A204.1 (cell line): ENCODE results near the gene TMEM163.
"Not testable (repeated sequence)": the region's sequence is repeated elsewhere in the genome, so short reads cannot be mapped to it uniquely, and the experiment has no call there.

Experiments used
- FAIRE-seq: peaks from 2 replicates; lab custom pipeline; 2012; peaks lifted over from hg19 to GRCh38; lab: Jason Lieb, UNC

The TMEM163 gene

GRCh38 chr2:134610871-134611270 is 107.9 kb downstream of the TMEM163 start:
- no peak for FAIRE-seq

DNA sequence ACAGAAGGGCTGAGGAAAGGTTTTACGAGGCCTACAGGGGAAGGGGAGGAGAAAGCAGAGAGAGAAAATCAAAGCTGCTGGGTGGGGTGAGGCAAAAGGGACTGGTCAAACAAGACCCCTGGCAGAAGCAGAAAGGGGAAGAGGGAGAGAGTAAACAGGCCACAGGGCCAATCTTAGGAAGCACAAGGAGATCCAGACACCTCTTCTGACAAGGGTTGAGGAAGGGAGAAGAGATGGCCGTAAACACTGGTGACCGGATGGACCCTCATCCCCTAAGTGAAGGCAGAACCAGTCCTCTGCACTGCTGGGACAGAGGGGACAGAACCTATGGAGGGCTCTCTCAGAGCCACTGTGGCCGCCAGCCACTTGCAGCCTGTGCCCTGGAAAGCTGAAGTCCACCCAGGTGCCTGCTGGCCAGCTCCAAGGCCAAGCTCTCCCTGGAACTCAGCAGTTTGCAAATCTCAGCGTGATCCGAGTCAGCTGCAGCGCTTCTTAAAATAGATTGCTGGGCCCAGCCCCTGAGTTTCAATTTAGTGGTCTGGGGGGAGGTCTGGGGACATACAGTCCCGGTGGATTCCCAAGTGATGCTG is 108.8 kb downstream of the TMEM163 start:
- no peak for FAIRE-seq

DNA sequence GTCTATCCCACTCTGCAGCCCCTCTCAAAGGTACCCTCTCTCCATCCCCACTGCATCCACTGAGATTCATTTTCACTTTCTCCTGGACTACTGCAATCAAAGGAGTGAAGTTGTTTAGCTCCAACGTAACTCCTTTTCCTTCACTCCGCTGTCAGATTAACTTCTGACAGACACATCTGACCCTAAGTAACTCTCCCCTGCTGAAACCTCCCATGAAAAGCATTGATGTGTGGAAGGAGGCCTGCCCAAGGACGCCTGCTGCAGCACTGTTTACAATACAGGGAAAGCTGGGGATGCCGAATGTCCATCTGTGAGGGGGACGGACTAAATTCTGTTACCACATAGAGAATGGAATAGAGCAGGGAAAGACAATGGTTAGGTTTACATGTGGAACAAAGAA is 114.8 kb downstream of the TMEM163 start:
- no peak for FAIRE-seq

- FAIRE-seq, result no peak
These were observed 116.1 kb downstream of the TMEM163 start for GRCh38 chr2:134602666-134603065.

DNA sequence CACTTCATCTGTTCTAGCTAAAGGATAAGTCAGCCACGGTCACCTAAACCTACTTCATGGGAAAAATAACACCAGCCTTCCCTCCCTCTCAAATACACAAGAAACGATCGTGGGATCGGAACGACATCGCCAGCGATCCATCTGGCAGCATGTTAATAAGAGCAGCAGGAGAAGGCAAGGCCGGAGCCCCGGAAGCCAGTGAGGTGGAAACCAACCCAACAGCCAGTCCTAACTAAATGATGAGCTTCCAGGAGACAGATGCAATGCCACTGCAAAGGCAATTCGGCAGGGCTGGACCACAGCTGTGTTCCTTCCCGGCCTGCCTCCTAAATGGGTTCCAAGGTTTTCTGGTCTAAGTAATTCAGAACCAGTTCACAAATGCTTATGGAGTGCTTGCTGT is 117.5 kb downstream of the TMEM163 start:
- no peak for FAIRE-seq

DNA sequence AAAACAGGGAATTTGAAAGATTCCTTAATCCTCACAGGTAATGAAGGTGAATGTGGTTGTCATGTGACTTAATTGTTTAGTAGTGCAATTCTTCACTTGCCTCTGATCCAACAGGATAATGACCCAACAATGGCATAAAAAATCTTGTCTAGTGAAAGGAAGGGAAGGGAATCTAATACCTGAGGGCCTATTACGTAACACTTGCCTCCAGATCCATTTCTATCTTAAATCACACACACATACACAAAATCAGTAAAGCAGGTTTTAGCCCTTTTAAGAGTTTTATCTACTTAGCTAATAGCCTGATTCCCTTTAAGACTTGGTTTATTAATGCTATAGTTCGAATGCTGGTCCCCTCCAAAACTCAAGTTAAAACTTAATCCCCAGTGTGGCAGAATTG is 118.6 kb downstream of the TMEM163 start:
- FAIRE-seq, result no peak

- no peak for FAIRE-seq
These were observed 119.6 kb downstream of the TMEM163 start for GRCh38 chr2:134599236-134599635.

- FAIRE-seq, result no peak
These were observed 124.4 kb downstream of the TMEM163 start for GRCh38 chr2:134594399-134594798.

DNA sequence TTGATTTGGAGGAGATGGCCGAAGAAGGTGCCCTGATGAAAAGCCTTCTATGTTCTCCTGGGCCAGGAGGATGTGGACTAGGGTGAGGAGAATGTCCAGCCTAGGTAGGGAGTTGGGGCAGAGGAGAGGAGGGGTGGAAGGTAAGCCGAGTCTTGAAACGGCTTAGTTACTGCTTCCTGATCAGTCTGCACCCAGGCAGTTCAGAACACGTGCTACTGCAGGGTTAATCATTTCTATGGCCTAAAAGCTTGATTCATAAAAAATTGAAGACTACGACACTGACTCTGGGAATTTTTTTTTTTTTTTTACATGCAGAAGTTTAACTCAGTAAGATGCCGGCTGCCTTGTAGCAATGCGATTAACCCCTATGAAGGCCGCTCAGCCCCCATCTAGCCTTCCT is 125.3 kb downstream of the TMEM163 start:
- no peak for FAIRE-seq

DNA sequence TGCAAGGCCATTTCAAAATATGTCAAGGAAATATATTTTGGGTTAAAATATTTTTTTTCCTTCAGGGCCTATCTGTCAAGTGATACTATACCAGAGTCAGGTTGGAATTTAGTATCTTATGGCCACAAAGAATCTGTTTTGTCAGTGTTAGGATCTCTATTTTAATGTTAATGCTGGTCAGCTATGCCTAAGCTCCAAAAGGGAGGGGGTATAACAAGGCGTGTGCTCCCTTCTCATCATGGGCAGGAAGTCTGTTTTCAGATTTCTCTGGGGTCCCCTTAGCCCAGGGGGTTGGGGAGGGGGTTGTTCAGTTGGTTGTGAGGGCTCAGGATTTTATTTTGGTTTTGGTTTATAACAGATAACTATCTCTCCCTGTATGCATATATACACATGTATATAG is 126.4 kb downstream of the TMEM163 start:
- no peak for FAIRE-seq

DNA sequence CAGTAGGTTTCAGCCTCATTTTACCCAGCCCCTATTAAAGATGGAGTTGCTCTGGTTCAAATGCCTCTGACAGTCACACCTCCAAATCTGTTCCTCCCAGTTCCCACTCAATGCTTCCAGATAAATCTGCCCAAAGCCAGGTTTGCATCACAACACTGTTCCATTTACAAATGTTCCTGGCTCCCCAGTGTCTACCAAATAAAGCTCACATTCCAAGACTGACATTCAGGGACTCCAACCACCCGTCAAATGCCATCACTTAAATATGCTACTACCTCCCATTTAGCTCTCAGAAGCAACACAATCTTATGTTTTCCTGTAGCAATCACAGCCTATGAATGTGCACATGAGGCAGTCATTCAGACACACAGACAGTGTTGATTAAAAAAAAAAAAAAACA is 127.3 kb downstream of the TMEM163 start:
- no peak for FAIRE-seq

GRCh38 chr2:134590679-134591078 is 128.1 kb downstream of the TMEM163 start:
- no peak for FAIRE-seq

- FAIRE-seq, result not testable (repeated sequence)
These were observed 129.4 kb downstream of the TMEM163 start for GRCh38 chr2:134589171-134590083.

DNA sequence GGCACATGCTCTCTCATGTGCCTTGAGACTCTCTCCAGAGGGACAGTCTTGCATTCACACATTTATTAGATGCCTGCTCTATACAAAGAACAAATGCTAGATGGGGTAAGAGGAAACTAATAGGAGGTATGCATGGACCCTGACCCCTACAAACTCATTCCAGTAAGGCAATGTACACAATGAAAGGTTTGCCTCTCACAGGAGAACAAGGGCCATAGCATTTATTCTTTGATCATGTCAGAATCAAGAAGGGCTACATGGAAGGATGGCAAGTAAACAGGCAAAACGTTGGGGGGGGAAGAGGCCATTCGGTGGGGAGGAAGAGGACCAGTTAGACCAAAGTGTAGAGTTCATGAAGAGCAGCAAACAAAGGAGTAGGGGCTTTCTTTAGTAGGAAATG is 130.2 kb downstream of the TMEM163 start:
- FAIRE-seq, result no peak

- no peak for FAIRE-seq
These were observed 132.4 kb downstream of the TMEM163 start for GRCh38 chr2:134586326-134586965.

- no peak for FAIRE-seq
These were observed 134.7 kb downstream of the TMEM163 start for GRCh38 chr2:134583997-134584520.

DNA sequence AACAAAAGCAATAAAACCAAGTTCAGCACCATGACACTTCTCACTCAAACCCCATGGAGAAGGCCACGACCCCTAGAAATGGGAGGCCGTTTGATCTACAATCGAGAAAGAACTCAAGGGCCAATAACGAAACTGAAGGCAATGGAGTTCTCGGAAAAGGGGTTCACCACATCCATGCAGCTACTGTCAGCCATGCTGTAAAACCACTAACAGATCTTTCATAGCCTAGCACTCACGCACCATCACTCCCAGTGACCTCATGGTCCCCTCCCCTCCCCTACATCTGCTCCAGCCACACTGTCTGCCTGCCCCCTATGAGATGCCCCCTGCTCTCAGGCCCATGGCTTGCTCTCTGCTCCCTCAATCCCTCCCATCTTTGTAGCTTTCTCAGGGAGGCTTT is 135.3 kb downstream of the TMEM163 start:
- FAIRE-seq, result no peak

DNA sequence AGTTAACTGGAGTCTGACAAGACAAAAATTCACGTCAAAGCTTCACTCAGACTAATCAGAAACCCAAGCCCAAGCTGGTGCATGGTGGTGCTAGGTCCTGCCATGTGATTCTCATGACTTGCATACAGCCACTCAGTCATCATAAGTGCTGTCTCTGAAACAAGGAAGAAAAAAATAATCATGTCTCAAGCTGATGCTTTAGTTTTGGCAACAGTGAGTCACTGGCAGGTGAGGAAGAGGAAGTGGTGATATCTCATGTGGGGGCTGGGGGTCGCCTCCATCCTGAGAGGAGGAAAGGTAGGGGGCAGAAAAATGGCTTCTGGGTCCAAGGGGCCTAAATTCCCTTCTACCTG is 136.3 kb downstream of the TMEM163 start:
- no peak for FAIRE-seq

- FAIRE-seq, result no peak
These were observed 136.8 kb downstream of the TMEM163 start for GRCh38 chr2:134581877-134582546.

DNA sequence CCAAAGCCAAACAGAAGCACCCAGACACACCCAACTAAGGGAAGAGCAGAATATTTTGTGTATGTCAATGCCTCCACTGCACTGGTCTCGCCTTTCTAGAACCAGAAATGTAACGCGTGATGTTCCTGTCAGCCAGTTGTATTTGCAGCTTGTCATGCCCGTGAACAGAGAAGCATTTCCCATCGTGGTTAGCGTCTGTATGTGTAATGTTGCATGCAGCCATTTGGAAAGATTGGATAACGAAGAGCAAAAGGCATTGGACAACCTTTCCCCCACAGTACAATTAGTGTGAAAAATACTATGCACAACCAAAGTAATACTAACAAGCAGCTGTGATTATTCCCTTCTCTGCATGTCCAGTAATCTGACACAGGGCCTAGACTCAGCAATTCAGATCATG is 140.5 kb downstream of the TMEM163 start:
- no peak for FAIRE-seq

GRCh38 chr2:134576478-134576877 is 142.3 kb downstream of the TMEM163 start:
- no peak for FAIRE-seq

- FAIRE-seq, result no peak
These were observed 142.9 kb downstream of the TMEM163 start for GRCh38 chr2:134575888-134576287.
